CD4-positive, alpha-beta T cell (primary cell): ENCODE results near the gene OR7D4. TPM values are rescaled to one million over a fixed set of nuclear protein-coding genes. Genes with fewer than 3 reads are reported as not detected.

ENCODE experiments used
- ATAC-seq: fragments of 200-7000 bp; cut with Tn5 transposase; one replicate; pipeline ENCODE4 v1.10.0; 2022; ENCODE audit warnings: mild to moderate bottlenecking; ENCODE audit not compliant: poor library complexity
- CTCF ChIA-PET: fragments of 350-600 bp; sonication (Branson Sonifier 250); formaldehyde crosslinking; loops from one replicate; lab custom pipeline; 2021; ENCODE audit warnings: antibody characterized with exemption, inconsistent platforms; lab: Charles Lee
- POLR2A ChIA-PET: fragments of 350-600 bp; sonication (Branson Sonifier 250); formaldehyde crosslinking; loops from one replicate; lab custom pipeline; 2021; ENCODE audit warnings: antibody characterized with exemption, inconsistent platforms; lab: Charles Lee
- DNase-seq, 14 experiments: peaks; one replicate each; pipeline ENCODE4 v3.0.0-alpha.2; 2013 to 2020; ENCODE audit warnings: mixed read lengths in 2 of 14
- H3K27ac ChIP-seq, 2 donors: one replicate each; pipeline versions ENCODE4 v1.5.1 to v1.7.0; 2013; ENCODE audit warnings: low read length in 2 of 2, low read depth in 1 of 2, mild to moderate bottlenecking in 1 of 2
- H3K27me3 ChIP-seq, 2 experiments: 1 replicate in 1 of 2; 2 replicates in 1 of 2; pipeline versions ENCODE4 v1.6.1 to v1.7.0; 2013; ENCODE audit warnings: low read length in 2 of 2, control low read depth in 1 of 2, mild to moderate bottlenecking in 1 of 2, moderate library complexity in 1 of 2; ENCODE audit not compliant: insufficient read depth in 2 of 2, control insufficient read depth in 1 of 2
- H3K36me3 ChIP-seq: one replicate; pipeline ENCODE4 v1.6.1; 2013; ENCODE audit warnings: low read length, control low read depth; ENCODE audit not compliant: insufficient read depth
- H3K4me1 ChIP-seq: one replicate; pipeline ENCODE4 v1.6.1; 2013; ENCODE audit warnings: low read length, control low read depth; ENCODE audit not compliant: insufficient read depth
- H3K4me3 ChIP-seq: one replicate; pipeline ENCODE4 v1.5.1; 2013; ENCODE audit warnings: mild to moderate bottlenecking, low read length, moderate library complexity
- H3K9me3 ChIP-seq, 2 experiments: 1 replicate in 1 of 2; 2 replicates in 1 of 2; pipeline versions ENCODE4 v1.6.1 to v1.7.0; 2013; ENCODE audit warnings: low read length in 2 of 2, mild to moderate bottlenecking in 2 of 2, control low read depth in 1 of 2, moderate library complexity in 1 of 2; ENCODE audit not compliant: control insufficient read depth in 1 of 2, insufficient read depth in 1 of 2
- H3K27ac Mint-ChIP-seq: one replicate; pipeline ENCODE4 v1.8.0; 2020; ENCODE audit warnings: mixed read lengths
- H3K27me3 Mint-ChIP-seq: one replicate; pipeline ENCODE4 v1.8.0; 2021; ENCODE audit warnings: mixed read lengths
- H3K36me3 Mint-ChIP-seq: one replicate; pipeline ENCODE4 v1.8.0; 2021; ENCODE audit warnings: low read depth, mixed read lengths
- H3K4me1 Mint-ChIP-seq: one replicate; pipeline ENCODE4 v1.8.0; 2021; ENCODE audit warnings: low read depth, mixed read lengths
- H3K4me3 Mint-ChIP-seq: one replicate; pipeline ENCODE4 v1.8.0; 2020; ENCODE audit warnings: mild to moderate bottlenecking, mixed read lengths
- H3K9me3 Mint-ChIP-seq: one replicate; pipeline ENCODE4 v1.8.0; 2020; ENCODE audit warnings: mixed read lengths
- CTCF ChIP-seq: fragments of 200-600 bp; IDR thresholded peaks from one replicate; pipeline ENCODE4 v1.8.0; 2022; ENCODE audit warnings: antibody characterized with exemption, mild to moderate bottlenecking
- intact Hi-C, 2 experiments: fragments of 100-400 bp; cut with DNase I in 1 of 2; cut with micrococcal nuclease in 1 of 2; formaldehyde crosslinking; loops; one replicate each; pipeline versions ENCODE4 v1.15.1 to v1.9.0; 2023 to 2025; cut with DNase I, micrococcal nuclease
- total RNA-seq, 174 experiments: library from RNA in 2 of 174; stranded (reverse) in 2 of 174; gene quantifications; one replicate each; pipeline ENCODE4 v1.2.3 and lab custom pipeline; 2021 to 2026

Gene OR7D4
- total RNA-seq, 2 experiments from 2014 or later = not detected

- H3K27ac ChIP-seq = no peak overlapping the region
- Mint-ChIP-seq H3K4me3 (no peak overlapping the region), H3K27ac (no peak overlapping the region), H3K9me3 (peaks cover 6% of the 10 kb centered on the region), H3K4me1 (no peaks in the 10 kb centered on the region), H3K27me3 (no peaks in the 10 kb centered on the region), H3K36me3 (peaks cover 98% of the 10 kb centered on the region)
- no peak overlapping the region for H3K4me3 ChIP-seq
- intact Hi-C loops = no loop called here
- ChIA-PET POLR2A (no interaction called here), CTCF (no interaction called here)
- DNase-seq (no peak), ATAC-seq (no peak)
- peaks cover 30 to 50% of the 10 kb centered on the region in 2 experiments for H3K9me3 ChIP-seq
- H3K4me1 ChIP-seq = no peaks in the 10 kb centered on the region
- no peaks in the 10 kb centered on the region for H3K27me3 ChIP-seq
- no peak for TF ChIP-seq CTCF
- peaks cover 79% of the 10 kb centered on the region for H3K36me3 ChIP-seq
Observed at GRCh38 chr19:9161427-9161826, 58.0 kb downstream of the OR7D4 start.

Other genes starting within 250 kb of the OR7D4 start
- gene MUC16, start 209.2 kb downstream of the OR7D4 start, total RNA-seq = under 1 TPM in 1 of 2 experiments, not detected in 1; under 0.01 TPM
- gene OR1M1, start 132.5 kb downstream of the OR7D4 start, total RNA-seq = not detected
- not detected for gene OR7G2, start 112.1 kb downstream of the OR7D4 start, total RNA-seq
- not detected for gene OR7G1, start 103.8 kb downstream of the OR7D4 start, total RNA-seq
- not detected for gene OR7G3, start 92.6 kb downstream of the OR7D4 start, total RNA-seq
- gene ZNF317, start 79.2 kb downstream of the OR7D4 start, total RNA-seq = 100 to 1,000 TPM; 110 TPM
- not detected for gene OR7D2, start 40.6 kb downstream of the OR7D4 start, total RNA-seq
- not detected for gene OR7E24, start 31.3 kb upstream of the OR7D4 start, total RNA-seq
- 10 to 100 TPM; 13.4 to 14.2 TPM for gene ZNF699, start 90.2 kb upstream of the OR7D4 start, total RNA-seq
- 1 to 10 TPM; 4.7 to 6.5 TPM for gene ZNF559, start 104.6 kb upstream of the OR7D4 start, total RNA-seq
- gene ZNF177, start 143.4 kb upstream of the OR7D4 start, total RNA-seq = 1 to 10 TPM in 1 of 2 experiments, not detected in 1; 1.6 TPM
- 10 to 100 TPM; 45.5 to 46.2 TPM for gene ZNF266, start 216.0 kb upstream of the OR7D4 start, total RNA-seq